GM23338 (cell line): ENCODE measurements around the gene TYW5. TPM values are rescaled to one million over a fixed set of nuclear protein-coding genes. Genes with fewer than 3 reads are reported as not detected.

ENCODE experiments used
- ATAC-seq: fragments of 200-7000 bp; cut with Tn5 transposase; 3 replicates; pipeline ENCODE4 v1.9.1; 2020
- DNase-seq: peaks from one replicate; pipeline ENCODE4 v3.0.0-alpha.2; 2015; ENCODE audit warnings: low spot score
- H2AFZ ChIP-seq: fragments of 200-600 bp; sonication (generic); 2 replicates; pipeline ENCODE4 v1.8.0; 2016; ENCODE audit warnings: antibody characterized with exemption, mild to moderate bottlenecking, moderate library complexity
- H3F3A ChIP-seq: fragments of 200-600 bp; sonication (generic); replicated peaks from 2 replicates; pipeline ENCODE4 v1.8.0; 2017; ENCODE audit warnings: antibody characterized with exemption, mixed run types, low read depth
- H3K27ac ChIP-seq: fragments of 200-600 bp; sonication (generic); 2 replicates; pipeline ENCODE4 v1.6.1; 2016; ENCODE audit warnings: low read depth
- H3K27me3 ChIP-seq: fragments of 200-600 bp; sonication (generic); 2 replicates; pipeline ENCODE4 v1.8.0; 2016; ENCODE audit warnings: mild to moderate bottlenecking, mixed run types, moderate library complexity; ENCODE audit not compliant: insufficient read depth
- H3K36me3 ChIP-seq: fragments of 200-600 bp; sonication (generic); 2 replicates; pipeline ENCODE4 v1.8.0; 2016; ENCODE audit warnings: mild to moderate bottlenecking; ENCODE audit not compliant: insufficient read depth
- H3K4me1 ChIP-seq: fragments of 200-600 bp; sonication (generic); 2 replicates; pipeline ENCODE4 v1.8.0; 2016; ENCODE audit warnings: mild to moderate bottlenecking, moderate library complexity; ENCODE audit not compliant: insufficient read depth
- H3K4me2 ChIP-seq: fragments of 200-600 bp; sonication (generic); 2 replicates; pipeline ENCODE4 v1.7.1; 2017; ENCODE audit warnings: mixed run types
- H3K4me3 ChIP-seq: fragments of 200-600 bp; sonication (generic); 2 replicates; pipeline ENCODE4 v1.6.1; 2016; ENCODE audit warnings: mixed run types
- H3K79me2 ChIP-seq: fragments of 200-600 bp; sonication (generic); replicated peaks from 2 replicates; pipeline ENCODE4 v1.8.0; 2017; ENCODE audit warnings: mild to moderate bottlenecking; ENCODE audit not compliant: insufficient read depth
- H3K9me2 ChIP-seq: fragments of 200-600 bp; sonication (generic); 2 replicates; pipeline ENCODE4 v1.8.0; 2017; ENCODE audit not compliant: insufficient read depth
- H4K20me1 ChIP-seq: fragments of 200-600 bp; sonication (generic); replicated peaks from 2 replicates; pipeline ENCODE4 v1.8.0; 2017; ENCODE audit warnings: mild to moderate bottlenecking; ENCODE audit not compliant: insufficient read depth
- H3K27ac Mint-ChIP-seq: 2 replicates; pipeline ENCODE4 v1.8.0; 2020; ENCODE audit warnings: inconsistent platforms, mild to moderate bottlenecking, moderate library complexity, mixed read lengths
- H3K27me3 Mint-ChIP-seq: 3 replicates; pipeline ENCODE4 v1.8.0; 2022; ENCODE audit warnings: low read depth, mild to moderate bottlenecking, moderate library complexity, mixed read lengths, inconsistent platforms; ENCODE audit not compliant: insufficient read depth, poor library complexity
- H3K36me3 Mint-ChIP-seq: 3 replicates; pipeline ENCODE4 v1.8.0; 2021; ENCODE audit warnings: low read depth, mild to moderate bottlenecking, inconsistent platforms, moderate library complexity, mixed read lengths
- H3K4me1 Mint-ChIP-seq: 3 replicates; pipeline ENCODE4 v1.8.0; 2020; ENCODE audit warnings: mild to moderate bottlenecking, inconsistent platforms, mixed read lengths
- H3K4me3 Mint-ChIP-seq: 3 replicates; pipeline ENCODE4 v1.8.0; 2021; ENCODE audit warnings: moderate library complexity, mild to moderate bottlenecking, inconsistent platforms, mixed read lengths
- H3K9me3 Mint-ChIP-seq: 3 replicates; pipeline ENCODE4 v1.8.0; 2020; ENCODE audit warnings: moderate library complexity, mild to moderate bottlenecking, inconsistent platforms, mixed read lengths
- CTCF ChIP-seq, 2 experiments: fragments of 200-600 bp in 1 of 2; sonication (generic) in 1 of 2; conservative IDR thresholded peaks; 2 replicates each; pipeline versions ENCODE4 v1.5.1 to v1.6.1; 2016 to 2017; ENCODE audit warnings: antibody characterized with exemption in 2 of 2, low read depth in 2 of 2, mild to moderate bottlenecking in 2 of 2, moderate library complexity in 1 of 2
- ETS1 ChIP-seq: IDR thresholded peaks from 2 replicates; pipeline ENCODE4 v1.6.1; 2016; ENCODE audit warnings: antibody characterized with exemption
- EZH2phosphoT487 ChIP-seq: fragments of 200-600 bp; sonication (generic); IDR thresholded peaks from one replicate; pipeline ENCODE4 v1.8.1; 2018; ENCODE audit warnings: antibody characterized with exemption; ENCODE audit not compliant: unreplicated experiment
- JUNB ChIP-seq: IDR thresholded peaks from one replicate; pipeline ENCODE4 v1.6.1; 2016; ENCODE audit warnings: antibody characterized with exemption; ENCODE audit not compliant: unreplicated experiment
- NANOG ChIP-seq: IDR thresholded peaks from 2 replicates; pipeline ENCODE4 v1.6.1; 2016; ENCODE audit warnings: antibody characterized with exemption, borderline replicate concordance
- REST ChIP-seq: IDR thresholded peaks from one replicate; pipeline ENCODE4 v1.6.1; 2018; ENCODE audit warnings: antibody characterized with exemption; ENCODE audit not compliant: unreplicated experiment
- STAT1 ChIP-seq: IDR thresholded peaks from one replicate; pipeline ENCODE4 v1.6.1; 2016; ENCODE audit warnings: antibody characterized with exemption; ENCODE audit not compliant: unreplicated experiment
- ZNF331 ChIP-seq: fragments of 250-450 bp; sonication (Bioruptor Pico); IDR thresholded peaks from 2 replicates; pipeline ENCODE4 v1.5.0; 2020; ENCODE audit warnings: low read depth, mild to moderate bottlenecking, moderate library complexity
- polyA plus RNA-seq: library from polyadenylated mRNA; unstranded; fragments of >200 nt; fragmentation: Nextera tagmentation; extraction: Ambion mirVana; gene quantifications from 2 replicates; pipeline ENCODE4 v1.2.1, GENCODE V29; 2016
- total RNA-seq: library from RNA; depleted of rRNA; stranded (reverse); fragments of >200 nt; shearing (Covaris generic); gene quantifications from 2 replicates; pipeline ENCODE4 v1.2.3, GENCODE V29; 2014

TYW5 gene
- total and polyA plus RNA-seq, 2 experiments from 2014 or later, result 12.4 to 19.6 TPM

- TF ChIP-seq STAT1 (no peak), REST (no peak), CTCF (conservative IDR thresholded peaks at IDR 0.05; ENCODE audit: low read depth in 2 of 2) (no peak)
- ATAC-seq (no peak; the same call in 2 of the 3 replicates), DNase-seq (no peak)
- Mint-ChIP-seq H3K27me3 (peaks cover 5% of the 10 kb centered on the region), H3K36me3 (peaks cover 51% of the 10 kb centered on the region; the same call in 2 of the 3 replicates), H3K27ac (peak overlapping the region; percentile 42; the same call in 1 of the 2 replicates), H3K9me3 (no peaks in the 10 kb centered on the region), H3K4me1 (peaks cover 19% of the 10 kb centered on the region), H3K4me3 (no peak overlapping the region)
- Histone ChIP-seq H3K4me3 (no peak overlapping the region), H3K79me2 (no peaks in the 10 kb centered on the region), H3K9me2 (no peaks in the 10 kb centered on the region), H3K27me3 (no peaks in the 10 kb centered on the region), H3K4me1 (peaks cover 20% of the 10 kb centered on the region), H3K36me3 (peaks cover 6% of the 10 kb centered on the region; the same call in 1 of the 2 replicates), H2AFZ (no peak overlapping the region), H3K4me2 (no peak overlapping the region), H4K20me1 (no peaks in the 10 kb centered on the region; the same call in 1 of the 2 replicates), H3K27ac (peak overlapping the region; percentile 11; the same call in 1 of the 2 replicates), H3F3A (no peaks in the 10 kb centered on the region)
Observed at GRCh38 chr2:199932312-199932855, 22.9 kb downstream of the TYW5 start.

GRCh38 chr2:199929262-199929661 is 26.0 kb downstream of the TYW5 start:
- H3K9me2 ChIP-seq, result no peaks in the 10 kb centered on the region
- H3K36me3 ChIP-seq, result no peaks in the 10 kb centered on the region; the same call in 1 of the 2 replicates
- peaks cover 31% of the 10 kb centered on the region for H3K79me2 ChIP-seq
- H2AFZ ChIP-seq, result no peak overlapping the region
- H3K27me3 Mint-ChIP-seq, result peaks cover 5% of the 10 kb centered on the region
- H3K36me3 Mint-ChIP-seq, result peaks cover 49% of the 10 kb centered on the region; the same call in 2 of the 3 replicates
- no peak overlapping the region for H3K4me2 ChIP-seq
- H3K27me3 ChIP-seq, result no peaks in the 10 kb centered on the region
- no peak overlapping the region for H3K4me3 ChIP-seq
- ATAC-seq (peak; percentile 48), DNase-seq (peak; percentile 8)
- H3K4me3 Mint-ChIP-seq, result no peak overlapping the region
- peaks cover 31% of the 10 kb centered on the region for H3K4me1 ChIP-seq
- no peaks in the 10 kb centered on the region for H3K9me3 Mint-ChIP-seq
- 0 out of 2 replicates have a peak overlapping the region, but pooled peaks have one; percentile 36 for H3K27ac ChIP-seq
- peaks cover 29% of the 10 kb centered on the region for H3K4me1 Mint-ChIP-seq
- no peaks in the 10 kb centered on the region for H3F3A ChIP-seq
- H3K27ac Mint-ChIP-seq, result peak overlapping the region; percentile 72
- peaks cover 6% of the 10 kb centered on the region; the same call in 1 of the 2 replicates for H4K20me1 ChIP-seq
- TF ChIP-seq CTCF (conservative IDR thresholded peaks at IDR 0.05; ENCODE audit: low read depth in 2 of 2) (no peak), ETS1 (no peak), JUNB (no peak), ZNF331 (CRISPR knock-in tag) (no peak), EZH2phosphoT487 (no peak), REST (no peak), NANOG (no peak)
